GM19035 (cell line): ENCODE results near the gene KRTAP4-11.
"Not testable (repeated sequence)": the region's sequence is repeated elsewhere in the genome, so short reads cannot be mapped to it uniquely, and the experiment has no call there.

Experiments used
- ATAC-seq: cut with Tn5 transposase; IDR thresholded peaks from one replicate; pipeline ENCODE4 v1.9.1; 2021; ENCODE audit not compliant: unreplicated experiment

KRTAP4-11 gene

DNA sequence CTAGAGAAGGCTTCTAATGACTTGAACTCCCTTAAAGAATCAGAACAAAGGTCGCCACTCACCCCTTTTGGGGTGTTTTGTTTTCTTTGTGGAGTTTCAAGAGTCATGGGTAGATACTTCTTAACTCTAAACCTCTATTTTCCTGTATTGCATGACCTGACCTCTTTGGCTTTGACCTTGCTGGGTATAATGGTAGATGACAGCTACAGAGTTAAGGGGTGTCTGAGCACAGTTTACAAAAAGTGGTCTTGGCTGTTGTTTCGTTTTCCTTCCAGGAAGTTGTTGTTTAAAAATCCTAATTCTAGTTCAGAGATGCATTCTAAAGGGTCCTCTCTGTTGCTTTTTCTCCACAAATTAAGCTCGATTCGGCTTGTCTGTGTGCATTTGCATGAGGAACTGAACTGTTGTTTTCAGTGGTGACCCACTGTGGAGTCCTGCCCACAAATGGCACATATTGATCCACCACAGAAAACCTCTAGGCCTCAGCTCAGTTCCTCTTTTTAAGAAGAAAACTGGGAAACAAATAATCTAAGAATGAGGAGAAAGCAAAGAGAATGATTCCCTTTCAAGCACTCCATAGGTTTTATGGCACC is 29.3 kb downstream of the KRTAP4-11 start:
- not testable (repeated sequence) for ATAC-seq

DNA sequence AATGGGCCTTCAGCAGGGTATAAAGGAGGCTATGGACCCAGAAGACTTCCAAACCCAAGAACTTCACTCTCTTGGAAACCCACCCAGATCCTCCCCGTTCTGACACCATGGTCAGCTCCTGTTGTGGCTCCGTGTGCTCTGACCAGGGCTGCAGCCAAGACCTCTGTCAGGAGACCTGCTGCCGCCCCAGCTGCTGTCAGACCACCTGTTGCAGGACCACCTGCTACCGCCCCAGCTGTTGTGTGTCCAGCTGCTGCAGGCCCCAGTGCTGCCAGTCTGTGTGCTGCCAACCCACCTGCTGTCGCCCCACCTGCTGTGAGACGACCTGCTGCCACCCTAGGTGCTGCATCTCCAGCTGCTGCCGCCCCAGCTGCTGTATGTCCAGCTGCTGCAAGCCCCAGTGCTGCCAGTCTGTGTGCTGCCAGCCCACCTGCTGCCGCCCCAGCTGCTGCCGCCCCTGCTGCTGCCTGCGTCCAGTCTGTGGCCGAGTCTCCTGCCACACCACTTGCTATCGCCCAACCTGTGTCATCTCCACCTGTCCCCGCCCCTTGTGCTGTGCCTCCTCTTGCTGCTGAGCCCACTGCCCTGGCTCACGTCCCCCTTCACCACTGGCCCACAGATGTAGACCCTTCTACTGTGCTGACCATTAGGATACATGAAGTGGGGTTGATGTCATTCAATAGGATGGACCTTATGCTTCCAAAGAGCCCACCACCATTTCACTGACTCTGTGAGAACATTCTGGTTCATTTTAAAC is 33.9 kb downstream of the KRTAP4-11 start, which contains the start of gene KRTAP4-7:
TSS of gene KRTAP4-7 (plus strand) at position 51 of the 757 bp plus-strand sequence. CDS start at position 108, 57 bp downstream.
- ATAC-seq = not testable (repeated sequence)

DNA sequence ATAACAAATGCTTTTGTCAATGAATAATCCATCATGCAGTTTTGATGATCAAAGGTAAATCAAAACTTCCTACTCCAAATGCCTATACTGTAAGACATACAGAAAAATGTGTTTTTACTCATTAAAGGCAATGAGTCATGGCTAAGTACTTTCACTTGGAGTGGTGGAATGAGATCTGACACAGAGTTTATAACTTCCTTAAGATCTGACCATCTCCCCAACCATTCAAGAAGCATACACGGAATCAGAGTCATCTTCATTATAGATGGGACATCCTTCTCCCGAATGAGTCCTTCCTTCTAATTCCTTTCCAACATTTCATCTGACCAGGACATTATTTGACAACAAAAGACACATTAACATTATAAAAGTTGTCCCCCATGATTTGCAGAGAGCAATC is 34.7 kb downstream of the KRTAP4-11 start:
- ATAC-seq = not testable (repeated sequence)

DNA sequence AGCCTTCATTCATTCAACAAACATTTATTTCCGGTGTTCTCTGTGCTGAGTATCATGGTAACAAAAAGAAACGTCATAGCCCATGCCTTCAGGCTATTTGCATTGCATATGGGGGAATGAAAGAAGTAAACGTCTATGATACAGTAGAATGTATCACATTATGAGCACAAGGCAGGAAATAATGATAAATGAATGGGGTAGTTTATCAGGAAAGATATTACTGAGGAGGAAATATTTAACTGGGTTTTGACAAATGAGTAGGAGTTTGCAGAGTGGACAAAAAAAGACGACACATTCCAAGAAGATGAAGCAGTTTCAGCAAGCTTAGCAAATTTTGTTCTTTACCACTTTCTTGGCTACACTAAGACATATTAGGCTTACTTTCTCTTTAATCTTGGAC is 35.5 kb downstream of the KRTAP4-11 start:
- no peak for ATAC-seq

DNA sequence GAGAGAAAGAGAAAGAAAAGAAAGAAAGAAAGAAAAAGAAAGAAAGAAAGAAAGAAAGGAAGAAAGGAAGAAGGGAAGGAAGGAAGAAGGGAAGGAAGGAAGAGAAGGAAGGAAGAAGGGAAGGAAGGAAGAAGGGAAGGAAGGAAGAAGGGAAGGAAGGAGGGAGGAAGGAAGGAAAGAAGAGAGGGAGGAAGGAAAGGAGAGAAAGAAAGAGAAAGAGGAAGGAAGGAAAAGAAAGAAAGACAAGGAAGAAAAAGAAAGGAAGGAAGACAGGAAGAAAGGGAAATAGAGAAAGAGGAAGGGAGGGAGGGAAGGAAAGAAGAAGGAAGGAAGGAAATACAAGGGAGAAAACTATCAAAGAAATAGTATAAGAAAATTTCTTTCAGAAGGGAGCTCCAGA is 41.4 kb downstream of the KRTAP4-11 start:
- no peak for ATAC-seq

DNA sequence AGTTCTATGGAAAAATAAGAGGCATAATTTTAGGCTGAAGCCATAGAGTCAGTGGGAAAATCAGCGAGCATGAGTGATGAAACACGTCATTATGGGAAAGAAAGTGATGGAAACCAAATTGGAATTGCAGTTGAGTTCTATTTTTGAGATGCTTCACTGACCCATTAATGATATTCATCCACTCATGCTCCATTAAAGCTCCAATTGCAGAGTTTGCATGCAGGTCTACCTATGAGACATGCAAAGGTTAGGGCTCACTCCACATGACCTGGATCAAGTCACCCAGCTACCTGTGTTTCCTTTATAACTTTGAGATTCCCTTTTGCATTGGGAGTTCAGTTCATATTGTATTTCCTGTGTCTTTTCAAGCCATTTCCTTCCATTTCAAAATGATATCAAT is 44.5 kb downstream of the KRTAP4-11 start:
- no peak for ATAC-seq

DNA sequence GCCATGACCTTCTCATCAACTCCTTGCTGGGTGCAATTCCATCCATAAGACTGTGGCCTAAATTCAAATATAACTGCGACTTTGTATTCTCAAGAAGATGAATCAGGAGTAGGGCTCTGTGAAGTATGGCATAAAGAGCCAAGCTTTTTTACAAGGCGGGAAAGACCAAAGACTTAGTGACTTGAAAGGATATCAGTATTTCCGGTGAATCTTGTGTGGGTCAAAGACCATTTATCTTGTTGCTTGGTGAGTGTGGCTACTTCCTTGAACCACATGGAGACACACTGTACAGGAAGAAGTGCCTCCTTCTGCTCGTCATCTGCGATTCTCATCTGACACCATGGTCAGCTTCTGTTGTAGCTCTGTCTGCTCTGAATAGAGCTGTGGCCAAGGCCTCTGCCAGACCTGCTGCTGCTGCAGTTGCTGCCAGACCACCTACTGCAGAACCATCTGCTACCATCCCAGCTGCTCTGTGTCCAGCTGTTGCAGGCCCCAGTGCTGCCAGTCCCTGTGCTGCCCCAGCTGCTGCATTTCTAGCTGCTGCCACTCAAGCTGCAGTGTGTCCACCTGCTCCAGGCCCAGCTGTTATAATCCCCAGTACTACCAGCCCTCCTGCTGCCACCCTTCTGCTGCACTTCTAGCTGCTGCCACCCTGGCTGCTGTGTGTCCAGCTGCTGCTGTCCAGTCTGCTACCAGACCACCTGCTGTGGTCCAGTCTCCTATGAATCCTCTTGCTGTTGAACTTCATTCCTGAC is 46.4 kb downstream of the KRTAP4-11 start:
- ATAC-seq = no peak

DNA sequence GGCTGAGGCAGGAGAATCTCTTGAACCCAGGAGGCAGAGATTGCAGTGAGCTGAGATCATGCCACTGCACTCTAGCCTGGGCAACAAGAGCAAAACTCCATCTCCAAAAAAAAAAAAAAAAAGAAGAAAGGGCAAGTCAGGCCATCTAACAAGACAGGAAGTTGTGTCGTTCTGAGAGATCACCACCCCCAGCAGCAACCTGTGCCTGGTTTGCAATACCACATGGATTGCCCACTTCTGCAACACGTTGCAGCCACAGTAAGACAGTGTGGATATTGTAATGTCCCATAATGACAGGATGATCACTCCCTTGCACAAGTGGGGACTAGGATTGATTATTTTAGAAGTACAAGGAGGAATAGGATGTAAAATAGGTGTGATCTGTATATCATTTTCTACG is 49.1 kb downstream of the KRTAP4-11 start:
- ATAC-seq = no peak

DNA sequence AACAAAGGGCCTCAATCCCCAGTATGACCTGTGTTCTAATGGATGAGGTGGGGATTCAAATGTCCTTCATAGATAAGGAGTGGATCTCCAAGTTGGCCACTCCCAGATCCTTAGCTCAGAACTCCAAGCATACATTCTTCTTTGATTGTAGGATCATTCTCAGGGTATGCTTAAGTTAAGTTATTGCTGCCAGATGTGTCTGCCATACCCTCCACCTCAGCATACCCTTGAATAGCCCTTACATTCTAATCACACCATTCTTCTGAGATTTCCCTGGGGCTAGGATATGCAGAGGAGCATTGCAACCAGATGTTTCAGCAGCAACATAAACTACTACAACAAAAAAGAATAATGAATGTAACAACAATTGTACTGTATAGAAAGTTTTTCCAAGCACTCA is 50.9 kb downstream of the KRTAP4-11 start:
- ATAC-seq = no peak
